ENCODE data around the gene CUL4A.

- no peak for TF ChIP-seq CTCF (IDR thresholded peaks at IDR 0.05)
- TF ChIP-seq EZH2 (IDR thresholded peaks at IDR 0.05; ENCODE audit: borderline replicate concordance, insufficient read depth, low read depth, low read length, poor library complexity, severe bottlenecking) = no peak
These were observed 44.9 kb upstream of the CUL4A start for GRCh38 chr13:113164492-113164891.
